HG03159 (cell line): ENCODE results near the gene RMND5A.

ENCODE experiments used
- ATAC-seq: cut with Tn5 transposase; IDR thresholded peaks from one replicate; pipeline ENCODE4 v1.9.1; 2021; ENCODE audit warnings: mild to moderate bottlenecking, moderate library complexity; ENCODE audit not compliant: unreplicated experiment

RMND5A gene

DNA sequence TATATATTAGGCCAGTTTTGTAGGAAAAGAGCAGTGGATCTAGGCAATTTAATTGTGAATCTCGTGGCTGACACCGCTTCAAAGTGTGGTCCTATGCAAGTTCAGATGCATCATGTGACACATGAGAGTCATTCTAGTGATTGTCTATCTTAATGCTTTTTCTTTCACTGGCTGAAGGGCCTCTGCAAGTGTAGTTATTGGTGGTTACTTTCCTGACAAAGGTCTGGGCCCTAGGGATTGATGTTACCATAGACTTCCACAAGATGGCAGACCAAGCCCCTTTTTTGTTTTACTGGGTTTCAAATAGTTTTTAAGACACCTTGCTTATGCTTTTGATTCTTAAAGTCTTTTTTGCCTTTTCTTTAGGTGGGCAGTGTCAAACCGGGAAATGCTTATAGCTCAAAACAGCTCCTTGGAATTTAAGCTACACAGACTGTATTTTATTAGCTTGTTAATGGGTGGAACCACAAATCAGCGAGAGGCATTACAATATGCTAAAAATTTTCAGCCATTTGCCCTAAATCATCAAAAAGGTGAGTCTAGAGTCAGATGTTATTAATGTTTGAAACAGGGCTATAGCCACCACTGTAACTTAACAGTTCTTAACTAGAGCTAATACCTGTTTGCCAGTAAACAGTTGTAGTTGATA, 44.7 kb downstream of the RMND5A start:
- no peak for ATAC-seq

DNA sequence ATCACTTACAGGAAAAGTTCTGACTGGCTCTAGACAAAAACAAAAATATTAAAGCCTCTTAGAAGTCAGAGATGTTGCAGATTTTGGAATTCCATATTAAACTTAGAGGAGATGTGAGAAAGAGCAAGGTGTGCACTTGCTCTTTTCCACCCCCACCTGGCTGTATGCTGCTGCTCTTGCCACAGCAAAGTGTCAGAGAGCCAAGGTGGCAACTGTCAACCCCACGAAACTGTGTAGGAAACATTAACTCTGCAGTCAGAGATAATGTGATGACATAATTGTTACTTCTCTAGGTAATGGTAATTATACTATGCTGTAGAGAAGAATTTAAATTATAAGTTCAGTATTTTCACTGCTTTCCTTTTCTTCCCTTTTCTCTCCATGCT, 45.2 kb downstream of the RMND5A start:
- no peak for ATAC-seq

DNA sequence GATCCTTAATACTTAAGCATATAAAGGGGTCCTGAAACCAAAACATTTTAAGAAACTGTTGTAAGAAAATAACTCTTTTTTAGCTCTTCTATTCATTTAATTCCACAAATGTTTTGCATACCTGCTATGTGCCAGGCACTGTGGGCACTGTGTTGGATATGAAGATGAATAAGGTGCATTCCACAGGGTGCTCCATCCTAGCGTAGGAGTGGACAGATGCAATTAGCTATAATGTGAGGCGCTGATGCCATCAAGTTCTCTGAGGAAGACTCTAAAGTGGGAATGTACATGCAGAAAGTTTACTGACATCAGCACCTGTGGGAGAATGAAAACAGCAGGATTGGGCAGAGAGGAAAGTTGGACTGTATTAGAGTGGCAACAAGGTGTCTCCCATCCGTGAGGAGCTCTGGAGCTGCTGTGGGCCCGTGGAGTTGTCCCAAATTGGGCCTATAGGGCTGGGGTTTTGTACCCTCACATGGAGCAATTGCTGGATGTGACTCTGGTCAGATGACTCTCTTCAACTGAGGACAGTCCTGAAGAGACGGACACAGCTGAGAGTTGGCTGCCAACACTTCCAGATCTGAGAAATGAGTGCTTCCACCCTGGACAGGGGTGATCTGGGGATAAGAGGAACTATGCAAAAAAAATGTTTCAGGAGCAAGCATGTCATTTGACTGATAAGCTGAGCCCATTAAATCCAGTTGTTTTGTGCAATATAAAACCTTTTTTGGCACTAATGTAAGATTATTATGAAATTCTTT, 48.3 kb downstream of the RMND5A start:
- ATAC-seq = no peak

DNA sequence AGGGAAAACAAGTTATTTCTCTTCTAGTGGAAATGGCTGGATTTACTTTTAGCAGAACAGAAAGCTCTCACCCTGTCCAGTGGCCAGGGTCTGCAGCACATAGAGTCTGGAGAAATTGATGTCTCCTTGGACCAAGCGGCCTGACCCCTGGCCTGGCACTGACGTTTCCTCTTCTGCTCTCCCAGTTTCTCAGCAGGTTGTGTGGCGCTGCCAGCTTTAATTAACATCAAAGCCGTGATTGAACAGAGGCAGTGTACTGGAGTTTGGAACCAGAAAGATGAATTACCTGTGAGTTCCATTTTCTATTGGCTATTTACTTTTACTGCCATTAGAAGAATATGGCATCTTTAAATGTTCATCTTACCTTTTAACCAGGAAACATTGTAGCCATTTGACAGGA, 49.7 kb downstream of the RMND5A start:
- ATAC-seq = no peak

DNA sequence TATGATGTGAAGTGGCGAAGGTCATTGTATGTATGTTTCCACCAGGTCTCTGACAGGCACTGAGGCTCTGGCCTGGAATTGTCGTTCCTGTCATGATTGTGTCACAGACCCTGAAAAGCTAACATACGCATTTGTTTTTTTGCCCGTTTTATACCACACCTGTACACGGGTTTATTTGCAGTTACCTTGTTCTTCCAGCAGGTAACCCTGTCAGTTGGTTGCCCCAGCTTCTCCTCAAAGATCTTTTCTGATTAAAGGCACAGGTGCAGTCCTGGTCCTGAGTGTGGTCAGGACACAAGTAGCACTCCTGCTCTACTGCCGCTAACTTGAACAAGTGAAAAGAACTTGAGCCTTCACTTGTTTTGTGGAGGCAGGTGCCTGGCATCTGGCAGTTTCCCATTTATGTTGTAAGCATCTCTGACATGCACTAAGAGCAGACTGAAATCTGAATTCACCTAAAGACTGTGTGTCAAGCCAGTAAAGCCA, 50.8 kb downstream of the RMND5A start:
- no peak for ATAC-seq

DNA sequence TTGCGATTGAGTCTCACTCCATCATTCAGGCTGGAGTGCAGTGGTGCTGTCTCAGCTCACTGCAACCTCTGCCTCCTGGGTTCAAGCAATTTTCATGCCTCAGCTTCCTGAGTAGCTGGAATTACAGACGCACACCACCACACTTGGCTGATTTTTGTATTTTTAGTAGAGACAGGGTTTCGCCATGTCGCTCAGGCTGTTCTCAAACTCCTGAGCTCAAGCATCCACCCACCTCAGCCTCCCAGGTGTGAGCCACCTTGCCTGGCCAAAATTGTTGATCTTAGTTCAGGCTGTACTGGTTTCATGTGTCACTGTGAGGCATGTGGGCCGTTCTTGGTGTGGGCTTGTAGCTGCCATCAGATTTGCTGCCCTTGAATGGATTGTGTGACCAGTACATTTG, 52.5 kb downstream of the RMND5A start:
- no peak for ATAC-seq

DNA sequence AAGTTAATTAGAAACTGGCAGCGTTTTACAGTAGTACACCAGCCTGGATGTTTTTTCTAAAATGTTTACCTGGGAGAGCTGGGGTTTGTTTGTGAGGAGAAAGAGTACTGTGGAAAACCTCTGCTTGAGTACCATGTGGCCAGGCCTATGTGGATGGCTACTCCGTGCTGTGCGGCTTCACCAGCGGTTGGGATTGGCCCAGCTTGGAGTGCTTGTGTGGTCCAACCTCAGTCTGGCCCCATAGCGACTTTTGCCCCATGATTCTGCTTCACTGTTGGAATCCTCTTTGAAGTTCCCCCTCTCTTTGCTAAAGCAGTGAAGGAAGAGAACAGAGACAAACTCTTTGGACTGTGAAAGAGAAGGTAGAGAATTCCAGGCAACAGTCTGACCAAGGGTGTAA, 54.8 kb downstream of the RMND5A start:
- no peak for ATAC-seq

DNA sequence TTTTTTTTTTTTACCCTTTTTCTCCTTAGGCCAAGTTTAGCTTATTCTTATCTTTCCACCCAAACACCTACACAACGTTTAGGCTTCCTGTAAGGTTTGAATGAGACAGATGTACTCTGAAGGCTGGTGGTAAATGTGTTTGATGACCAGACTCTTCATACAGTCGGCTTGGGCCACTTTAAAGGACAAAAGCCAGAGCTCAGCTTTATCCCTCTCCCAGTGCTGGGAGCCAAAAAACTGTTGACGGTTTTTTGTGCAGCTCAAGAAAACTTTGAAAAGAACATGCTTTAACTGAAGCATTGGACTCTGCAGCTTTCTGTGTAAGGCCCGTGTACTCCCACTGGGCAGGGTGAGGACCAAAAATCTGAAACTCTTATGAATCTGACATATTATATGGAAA, 55.2 kb downstream of the RMND5A start:
- ATAC-seq = no peak

DNA sequence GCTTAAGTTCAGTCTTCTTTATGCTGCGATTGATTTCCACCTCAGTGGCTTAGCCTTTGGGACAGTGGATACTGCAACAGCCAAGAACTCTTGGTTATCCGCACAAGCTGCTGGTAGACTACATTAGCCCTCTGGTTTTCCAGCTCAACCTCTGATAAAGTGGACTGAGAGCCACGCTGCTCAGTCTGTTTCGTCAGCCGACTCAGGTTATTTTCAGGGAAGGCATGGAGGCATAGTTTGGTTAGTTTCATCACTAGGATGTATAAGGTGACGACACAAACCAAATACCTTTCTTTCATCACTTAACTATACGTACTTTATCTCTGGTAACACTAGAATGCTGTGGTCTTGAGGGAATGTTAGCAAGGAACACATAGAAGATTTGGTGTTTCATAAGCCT, 56.4 kb downstream of the RMND5A start:
- no peak for ATAC-seq

DNA sequence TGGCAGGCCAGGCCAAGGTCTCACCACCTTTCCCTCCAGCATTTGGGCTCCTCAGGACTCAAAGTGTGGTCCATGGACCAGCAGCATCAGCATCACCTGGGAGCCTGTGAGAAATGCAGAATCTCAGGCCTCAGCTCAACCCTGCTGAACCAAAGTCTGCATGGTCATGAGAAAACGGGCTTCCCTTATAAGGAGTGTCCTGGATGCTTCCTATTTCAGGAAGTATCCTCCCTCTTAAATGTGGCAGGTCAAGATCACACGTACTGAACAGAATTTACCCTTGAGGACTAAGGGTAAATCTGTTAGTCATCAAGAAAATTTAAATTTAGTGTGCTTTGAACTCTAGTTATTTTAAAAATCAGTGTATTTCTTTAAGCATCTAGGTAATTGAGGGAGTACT, 58.9 kb downstream of the RMND5A start:
- no peak for ATAC-seq

DNA sequence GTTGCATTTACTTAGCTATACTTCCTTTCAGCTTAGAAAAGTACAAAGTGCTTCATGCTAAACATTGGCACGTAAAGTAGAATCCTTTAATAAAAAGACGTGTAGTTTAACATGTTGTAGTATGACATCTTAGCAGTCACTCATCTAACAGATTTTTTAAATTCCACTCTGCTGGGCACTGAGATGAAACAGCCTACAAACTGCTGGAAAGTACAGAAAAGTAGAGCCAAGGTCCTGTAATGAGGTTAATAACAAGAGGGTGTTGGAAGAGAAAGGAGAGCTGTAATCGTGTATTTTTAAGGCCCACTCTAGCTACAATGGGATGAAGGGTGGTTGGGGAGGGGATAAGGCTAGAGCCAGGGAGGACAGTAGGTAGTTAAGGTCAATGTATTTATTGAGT, 59.9 kb downstream of the RMND5A start:
- no peak for ATAC-seq

DNA sequence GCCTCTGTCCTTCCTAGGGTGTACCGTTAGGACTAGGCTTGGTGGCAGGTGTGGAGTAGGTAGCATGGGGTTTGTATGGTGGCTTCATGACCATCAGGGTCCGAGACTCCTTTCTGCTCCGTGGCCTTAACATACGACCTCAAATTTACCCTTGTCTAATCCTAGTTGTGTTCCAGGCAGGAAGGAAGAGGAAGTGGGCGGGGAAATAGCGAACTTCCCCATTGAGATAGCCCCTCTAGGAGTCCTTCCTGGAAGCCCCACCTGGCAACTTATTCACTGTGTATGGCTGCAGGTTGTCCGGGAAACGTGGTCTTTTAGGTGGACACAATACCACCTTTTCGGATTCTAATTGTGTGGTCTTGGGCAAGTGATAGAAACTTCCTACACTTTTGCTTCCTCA, 61.3 kb downstream of the RMND5A start:
- no peak for ATAC-seq

DNA sequence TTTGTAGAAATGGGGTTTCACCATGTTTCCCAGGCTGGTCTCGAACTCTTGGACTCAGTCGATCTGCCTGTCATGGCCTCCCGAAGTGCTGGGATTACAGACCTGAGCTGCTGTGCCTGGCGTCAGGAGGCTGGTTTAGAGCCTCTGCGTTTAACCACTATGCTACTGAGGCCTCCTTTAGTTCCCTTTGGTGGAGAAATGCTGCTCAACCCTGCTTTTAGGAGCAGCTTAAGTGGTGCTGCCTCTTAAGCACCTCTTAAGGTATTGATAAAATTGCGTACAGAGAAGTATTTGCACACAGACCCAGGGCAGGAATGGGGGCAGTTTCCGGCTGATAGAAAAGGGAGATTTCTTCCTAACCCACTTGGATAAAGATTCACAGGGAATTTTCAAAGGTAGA, 62.7 kb downstream of the RMND5A start:
- ATAC-seq = no peak

DNA sequence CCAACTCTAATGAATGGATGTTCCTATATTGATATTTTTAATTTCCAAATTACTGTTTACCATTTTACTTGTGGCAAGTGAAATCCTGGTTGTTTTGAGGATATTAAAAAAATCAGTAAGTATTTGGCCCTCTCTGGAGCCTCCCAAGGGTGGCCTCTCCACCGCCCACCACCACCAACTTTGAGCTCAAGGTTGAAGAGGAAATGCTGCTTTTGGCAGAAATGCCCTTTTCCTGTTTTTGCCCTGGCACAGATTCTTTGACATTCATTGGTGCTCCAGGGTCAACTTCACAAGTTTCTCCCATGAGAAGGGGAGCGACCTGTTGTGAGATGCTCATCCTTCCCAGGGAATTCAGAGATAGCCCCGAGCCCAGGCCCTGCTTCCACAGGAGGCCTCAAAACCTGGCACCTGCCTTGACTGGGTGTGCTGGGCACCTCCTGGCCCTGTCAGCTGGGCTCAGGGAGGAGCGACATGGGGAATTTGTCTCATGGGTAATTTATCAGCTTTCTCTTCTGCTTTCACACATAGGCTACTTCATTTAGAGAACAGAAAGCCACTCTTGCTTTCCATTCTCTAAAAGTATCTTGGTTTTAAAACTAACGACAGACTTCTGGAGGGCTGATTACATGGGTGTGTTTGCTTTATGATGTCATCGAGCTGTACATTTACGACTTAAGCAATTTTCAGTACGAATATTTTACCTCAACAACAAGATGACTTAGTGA, 63.7 kb downstream of the RMND5A start:
- ATAC-seq = peak; percentile 95

DNA sequence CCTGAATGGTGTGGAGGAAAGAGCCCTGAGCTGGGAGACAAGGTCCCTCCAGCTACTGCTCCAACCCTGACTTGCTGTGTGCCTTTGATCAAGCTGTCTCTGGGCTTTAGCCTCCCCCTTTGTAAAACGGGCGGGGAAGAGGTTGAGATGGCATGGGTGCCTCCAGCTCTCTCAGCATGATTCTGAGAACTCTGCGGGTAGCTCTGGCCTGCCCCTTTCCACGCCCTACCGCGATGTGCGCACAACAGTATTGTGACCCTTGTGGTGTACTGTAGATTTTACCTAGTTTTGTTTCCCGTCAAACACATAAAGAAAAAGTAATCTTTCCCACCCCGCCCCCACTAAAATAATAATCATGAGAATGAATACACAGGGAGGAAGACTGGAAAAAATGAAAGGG, 65.4 kb downstream of the RMND5A start:
- ATAC-seq = no peak

DNA sequence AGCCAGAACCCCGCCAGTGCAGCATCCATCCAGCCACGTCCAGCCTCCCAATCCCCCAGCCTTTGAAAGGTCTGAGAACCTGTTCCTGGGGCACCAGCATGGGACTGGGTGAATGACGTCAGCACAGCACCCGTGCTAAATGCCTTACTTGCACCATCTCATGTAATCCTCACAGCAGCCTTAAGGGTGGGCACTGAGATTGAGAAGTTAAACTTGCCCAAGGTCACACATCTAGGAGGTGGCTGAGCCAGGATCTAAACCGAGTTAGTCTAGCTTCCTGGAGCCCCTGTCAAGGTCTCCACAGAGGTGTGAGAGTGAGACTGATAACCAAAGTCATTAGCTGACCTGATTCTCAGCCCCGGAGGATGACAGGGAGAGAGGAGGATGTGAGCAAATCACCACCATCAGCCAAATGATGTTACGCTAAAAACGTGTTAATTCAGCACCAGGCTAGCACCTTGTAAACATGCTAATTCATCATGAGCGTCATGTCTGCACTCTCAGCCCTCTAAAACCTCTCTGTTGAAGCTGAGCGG, 66.0 kb downstream of the RMND5A start:
- no peak for ATAC-seq

DNA sequence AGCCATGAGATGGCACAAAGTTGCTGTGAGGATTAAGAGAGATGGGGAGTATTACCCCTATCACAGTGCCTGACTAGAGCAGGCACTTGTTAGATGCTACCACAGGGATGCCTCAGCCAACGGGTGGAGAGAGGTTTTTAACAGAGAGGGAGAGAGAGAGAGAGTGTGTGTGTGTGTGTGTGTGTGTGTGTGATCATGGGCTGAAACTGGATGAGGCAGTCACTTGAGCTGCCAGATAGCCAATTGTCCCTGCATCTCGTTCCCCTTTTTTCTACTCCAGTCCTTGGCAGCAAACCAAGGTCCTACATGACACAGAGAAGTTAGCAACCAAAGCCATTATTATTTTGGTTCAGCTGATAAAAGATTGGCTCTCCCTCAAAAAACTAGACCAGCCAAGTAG, 67.6 kb downstream of the RMND5A start:
- no peak for ATAC-seq

DNA sequence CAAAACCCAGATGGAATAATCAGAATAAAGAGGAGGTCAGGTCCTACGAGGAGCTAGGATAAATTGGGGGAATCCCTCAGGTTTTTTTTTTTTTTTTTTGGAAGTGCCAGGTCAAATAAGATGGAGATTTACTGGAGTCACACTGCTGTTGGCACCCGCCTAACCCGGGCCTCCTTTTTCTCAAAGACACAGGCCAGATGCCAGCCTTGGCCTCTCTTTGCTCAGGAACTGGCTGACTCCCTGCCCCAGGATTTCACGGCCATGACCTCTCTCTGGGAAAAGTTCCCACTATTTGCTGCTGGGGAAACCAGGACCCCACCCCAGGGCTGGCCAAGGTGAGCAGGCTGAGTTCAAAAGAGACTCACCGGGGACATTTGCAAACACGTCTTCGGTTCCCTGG, 68.1 kb downstream of the RMND5A start:
- ATAC-seq = no peak

DNA sequence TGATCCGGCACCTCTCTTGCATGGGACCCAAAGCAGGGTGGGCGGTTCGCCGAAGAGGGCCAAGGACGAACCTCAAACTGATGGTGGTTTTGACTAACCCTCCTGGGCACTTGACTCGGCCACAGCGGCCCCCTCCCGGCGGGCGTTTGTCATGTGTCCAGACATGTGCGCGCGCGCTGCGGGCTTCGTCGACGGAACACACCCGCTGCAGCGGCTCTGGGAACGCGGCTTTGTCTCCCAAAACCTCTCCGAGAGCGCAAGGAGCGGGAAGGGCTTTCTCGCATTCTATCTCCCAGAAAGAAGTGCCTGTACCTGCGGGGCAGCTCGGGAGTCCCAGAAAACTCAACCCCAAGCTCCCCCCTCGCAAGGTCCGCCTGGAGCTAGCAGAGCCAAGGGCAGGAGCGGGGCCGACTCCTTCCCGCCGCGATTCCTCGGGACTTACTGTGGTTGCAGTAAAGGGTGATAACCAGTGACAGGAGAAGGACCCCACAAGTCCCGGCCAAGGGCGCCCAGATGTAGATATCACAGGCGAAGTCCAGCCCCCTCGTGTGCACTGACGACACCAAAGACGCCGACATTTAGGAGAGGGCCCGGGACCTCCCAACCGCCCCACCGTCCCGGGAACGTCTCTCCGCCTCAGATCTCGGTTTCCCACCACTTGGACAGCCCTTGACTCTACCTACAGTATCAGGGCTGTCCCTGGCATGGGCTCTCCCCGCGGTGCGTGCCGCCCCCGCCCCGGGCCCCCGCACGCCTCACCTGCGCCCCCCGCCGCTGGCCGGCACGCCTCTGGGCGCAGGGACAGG, 69.0 kb downstream of the RMND5A start:
- no peak for ATAC-seq

DNA sequence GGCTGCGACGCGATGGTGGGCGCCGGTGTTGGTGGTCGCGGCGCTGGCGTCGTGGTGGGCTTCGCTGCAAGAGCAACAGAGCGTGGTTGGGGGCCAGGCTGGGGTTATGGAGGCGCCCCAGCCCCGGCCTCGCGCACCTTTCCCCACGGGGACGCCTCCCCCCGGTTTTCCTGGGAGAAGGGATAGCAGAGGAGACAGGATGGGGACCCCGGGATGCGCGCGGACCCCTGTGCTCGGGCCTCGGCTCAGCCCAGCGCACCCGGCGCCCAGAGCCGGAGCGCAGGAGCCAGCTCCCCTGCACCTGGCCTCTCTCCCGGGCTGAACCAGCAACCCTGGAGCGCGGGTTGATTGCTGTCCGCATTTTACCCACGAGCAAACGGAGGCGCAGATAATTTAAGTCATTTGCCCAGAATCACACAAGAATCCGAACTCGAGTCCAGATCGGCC, 69.6 kb downstream of the RMND5A start:
- no peak for ATAC-seq

DNA sequence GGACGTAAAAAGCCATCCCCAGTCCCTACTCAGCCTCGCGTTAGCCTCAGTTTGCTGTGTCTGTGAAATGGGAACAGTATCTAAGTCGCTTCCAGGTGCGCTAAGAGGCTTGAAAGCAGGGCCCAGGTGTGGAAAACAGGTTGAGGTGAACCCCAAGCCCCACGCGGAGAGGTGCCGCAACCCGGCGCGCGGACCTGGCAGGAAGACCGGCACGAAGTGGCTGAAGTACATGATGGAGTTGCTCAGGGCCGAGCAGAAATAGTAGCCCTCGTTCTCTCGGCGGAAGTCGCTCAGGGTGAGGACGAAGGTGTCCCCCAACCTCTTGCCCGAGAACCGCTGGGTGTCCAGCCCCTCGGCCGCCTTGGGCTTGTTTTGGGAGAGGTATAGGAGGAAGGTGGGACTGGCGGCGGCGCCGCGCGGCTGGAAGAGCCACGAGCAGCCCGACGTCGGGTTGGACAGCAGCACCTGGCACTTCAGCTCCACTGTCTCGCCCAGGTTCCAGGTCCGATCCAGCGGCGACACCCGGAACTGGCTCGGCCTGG, 70.1 kb downstream of the RMND5A start:
- no peak for ATAC-seq
